GM21576 (cell line): ENCODE results near the gene IKZF2.

Source experiments
- ATAC-seq: cut with Tn5 transposase; IDR thresholded peaks from one replicate; pipeline ENCODE4 v1.9.1; 2021; ENCODE audit warnings: mild to moderate bottlenecking, moderate library complexity; ENCODE audit not compliant: unreplicated experiment

The IKZF2 gene

DNA sequence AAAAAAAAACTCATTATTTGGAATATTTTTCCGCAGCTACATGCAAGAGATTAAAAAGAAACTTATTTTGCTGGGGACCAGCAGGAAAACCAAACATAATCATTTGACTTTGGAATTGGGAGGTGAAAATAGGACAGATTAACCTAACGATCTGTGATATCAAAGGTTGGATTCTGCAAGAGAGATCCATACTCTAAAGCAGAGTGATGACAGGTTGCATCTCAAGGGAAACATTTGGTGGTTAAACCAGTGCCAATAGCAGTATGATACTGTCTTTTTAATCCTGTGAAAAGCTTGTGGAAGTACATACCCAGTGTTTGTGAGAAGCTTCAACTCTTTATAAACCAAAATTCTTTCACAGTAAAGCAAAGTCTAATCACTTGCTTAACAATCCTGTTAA is 5.3 kb upstream of the IKZF2 start:
- no peak for ATAC-seq

GRCh38 chr2:213152888-213153287 is 1.5 kb upstream of the IKZF2 start:
- no peak for ATAC-seq

GRCh38 chr2:213152065-213152794 is 818 bp upstream of the IKZF2 start:
- ATAC-seq = peak; percentile 23

DNA sequence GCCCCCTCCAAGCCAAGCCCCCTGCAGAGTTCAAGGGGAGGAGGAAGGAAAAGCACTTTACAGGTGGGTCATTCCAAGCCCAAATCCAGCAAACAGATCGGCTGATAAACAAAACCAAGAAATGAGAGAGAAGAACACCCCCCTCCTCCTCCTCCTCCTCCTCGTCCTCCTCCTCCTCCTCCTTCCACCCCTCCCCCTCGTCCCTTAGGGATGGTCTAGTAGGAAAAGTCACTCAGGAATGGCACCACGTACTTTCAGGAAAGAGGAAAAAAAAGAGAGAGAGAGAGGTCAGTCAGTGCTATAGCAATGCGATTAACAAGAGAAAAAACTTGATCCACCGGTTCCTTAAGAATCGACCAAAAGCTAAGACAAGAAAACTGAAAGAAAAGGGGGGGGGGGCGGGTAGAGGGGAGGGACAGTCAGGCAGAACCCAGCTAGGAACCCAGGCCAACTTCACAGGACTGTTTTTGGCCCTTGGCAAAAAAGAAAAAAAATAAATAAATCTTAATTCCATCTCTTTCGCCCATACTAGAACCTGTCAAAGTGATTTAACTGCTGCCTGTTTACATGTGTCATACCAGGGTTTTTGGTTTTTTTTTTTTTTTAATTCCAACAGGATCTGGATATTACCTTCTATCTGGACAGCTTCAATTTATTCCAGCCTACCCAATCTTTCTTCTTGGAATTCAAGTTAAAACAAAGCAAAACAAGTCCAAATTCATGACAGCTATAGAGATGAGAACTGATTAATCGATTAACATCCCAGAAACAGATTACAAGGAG is 906 bp downstream of the IKZF2 start:
- no peak for ATAC-seq

DNA sequence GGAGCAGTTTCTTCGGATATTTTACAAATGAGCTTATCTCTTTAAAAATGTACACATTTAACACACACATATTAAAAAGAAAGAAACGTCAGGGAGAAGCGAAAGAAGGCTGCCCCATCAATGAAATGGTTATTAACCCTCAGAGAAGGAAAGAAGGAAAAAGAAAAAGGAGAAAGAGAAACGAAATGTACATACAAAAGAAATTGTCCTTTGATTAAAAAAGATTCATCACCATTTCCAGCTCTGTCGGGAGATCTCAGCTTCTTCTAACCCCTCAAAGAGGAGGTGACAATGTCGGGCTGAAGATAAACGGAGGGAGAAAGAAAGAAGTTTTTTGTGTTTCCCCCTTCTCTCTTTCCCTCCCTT is 1.5 kb downstream of the IKZF2 start:
- no peak for ATAC-seq

- ATAC-seq = no peak
Observed at GRCh38 chr2:213149294-213149875, 2.0 kb downstream of the IKZF2 start.

DNA sequence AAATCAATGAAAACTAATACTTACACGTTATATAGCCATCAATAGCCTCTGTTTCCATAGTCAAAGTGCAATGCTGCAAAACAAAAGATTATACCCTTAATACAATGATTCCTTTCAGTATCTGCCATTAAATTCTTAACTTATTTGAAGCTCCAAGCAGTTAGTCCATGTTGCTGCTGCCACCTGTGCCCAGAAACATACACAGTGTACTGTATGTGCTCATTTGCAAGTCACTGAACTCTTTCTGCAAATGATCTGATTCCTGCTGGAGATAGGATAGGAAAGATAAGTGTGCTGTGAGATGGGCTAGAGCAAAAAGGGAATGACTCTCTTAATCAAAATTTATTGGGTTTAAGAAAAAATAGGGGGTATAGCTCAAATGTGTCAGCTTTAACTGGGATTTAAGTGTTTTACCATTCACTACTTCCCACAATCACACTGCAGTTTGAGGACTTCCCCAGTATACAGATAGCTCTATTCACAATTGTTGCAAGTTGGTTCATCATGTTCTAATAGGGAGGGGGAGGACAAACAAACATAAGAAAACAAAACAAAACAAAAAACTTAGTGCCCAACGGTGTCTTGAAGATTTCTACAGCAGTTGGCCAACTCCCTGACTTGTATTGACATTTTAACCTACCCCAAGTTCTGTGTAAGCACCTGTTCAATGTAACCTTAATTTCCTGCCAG is 2.7 kb downstream of the IKZF2 start:
- ATAC-seq = no peak

GRCh38 chr2:213147538-213147937 is 3.9 kb downstream of the IKZF2 start:
- no peak for ATAC-seq

DNA sequence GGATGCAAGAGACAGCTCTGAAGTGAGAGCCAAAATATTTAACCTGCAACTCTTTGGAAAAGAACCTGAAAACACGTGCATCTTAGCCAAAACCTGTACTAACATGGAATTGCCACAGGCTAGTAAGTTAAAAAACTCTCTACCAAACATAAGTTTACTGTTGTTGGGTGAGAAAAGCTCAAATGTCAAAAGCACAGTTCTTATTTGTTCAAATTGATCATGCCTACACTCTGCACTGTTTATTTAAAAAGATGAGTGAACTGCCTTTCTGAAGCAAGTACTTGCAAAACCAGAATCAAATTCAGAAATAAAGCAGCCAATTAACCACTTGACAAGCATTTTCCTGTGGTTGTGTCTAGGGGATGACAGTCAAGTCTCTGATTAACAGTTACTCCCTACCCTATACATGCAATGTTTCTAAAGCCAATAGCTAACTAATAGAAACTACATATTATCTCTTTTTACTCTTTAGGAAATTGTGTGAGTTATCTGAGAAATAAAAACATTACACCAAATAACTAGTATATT is 5.6 kb downstream of the IKZF2 start:
- no peak for ATAC-seq

DNA sequence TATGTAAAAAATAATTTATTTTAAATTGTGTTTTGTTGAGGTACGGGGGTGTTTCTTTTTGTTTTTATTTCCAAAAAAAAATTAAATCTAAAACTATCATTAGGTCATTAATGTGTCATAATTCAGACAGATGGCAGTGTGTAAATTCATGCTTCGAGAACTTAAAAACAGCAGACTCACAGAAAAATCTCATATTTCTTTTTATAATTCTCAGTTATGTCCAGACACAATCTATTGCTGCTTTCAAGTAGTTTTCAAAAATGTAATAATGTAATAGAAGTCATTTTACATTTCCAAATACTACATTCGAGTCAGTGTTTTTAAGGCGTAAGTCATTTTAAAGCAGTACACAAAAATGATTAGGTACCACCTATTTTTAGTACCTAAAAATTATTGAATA is 14.3 kb downstream of the IKZF2 start:
- ATAC-seq = no peak

DNA sequence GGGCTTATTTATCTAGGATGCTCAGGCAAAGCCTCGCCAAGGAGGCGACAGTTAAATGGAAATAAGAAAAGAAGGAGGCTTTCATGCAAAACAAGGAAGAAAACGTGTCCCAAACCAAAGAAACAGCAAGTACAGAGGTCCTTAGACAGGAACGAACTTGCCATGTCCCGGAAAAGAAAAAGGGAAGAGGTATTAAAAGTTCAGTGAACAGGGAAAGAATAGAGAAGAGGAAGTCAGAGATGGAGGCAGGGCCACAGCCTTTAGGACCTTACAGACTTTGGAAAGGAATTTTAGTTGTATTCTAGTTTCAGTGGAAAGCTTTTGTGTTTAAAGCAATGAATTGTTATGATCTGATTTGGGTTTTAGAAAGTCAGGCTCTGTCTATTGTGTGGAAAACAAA is 22.1 kb downstream of the IKZF2 start:
- no peak for ATAC-seq

- ATAC-seq = no peak
Observed at GRCh38 chr2:213125646-213126347, 25.6 kb downstream of the IKZF2 start.

- no peak for ATAC-seq
Observed at GRCh38 chr2:213122725-213123124, 28.7 kb downstream of the IKZF2 start.

DNA sequence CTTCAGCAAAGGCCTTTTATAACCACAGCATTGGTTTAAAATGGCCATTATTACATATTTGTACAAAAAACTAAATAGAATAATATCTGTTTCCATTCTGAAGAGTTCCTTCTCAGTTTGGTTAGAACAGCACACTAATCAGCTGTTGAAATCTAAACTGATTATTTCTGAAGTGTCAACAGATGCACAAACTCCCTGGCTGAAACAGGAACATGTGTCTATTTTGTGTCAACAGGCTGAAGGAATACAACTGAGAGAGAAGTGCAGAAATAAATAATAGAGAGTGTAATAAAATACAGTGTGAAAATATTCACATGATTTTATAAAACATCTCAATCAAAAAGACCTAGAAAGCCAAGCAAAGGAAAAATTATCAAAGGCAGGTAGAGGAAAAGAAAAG is 29.7 kb downstream of the IKZF2 start:
- ATAC-seq = no peak

- ATAC-seq = peak; percentile 79
Observed at GRCh38 chr2:213119061-213119809, 32.2 kb downstream of the IKZF2 start.

- no peak for ATAC-seq
Observed at GRCh38 chr2:213108308-213108707, 43.1 kb downstream of the IKZF2 start.

- ATAC-seq = no peak
Observed at GRCh38 chr2:213107728-213108127, 43.7 kb downstream of the IKZF2 start.

GRCh38 chr2:213105212-213105611 is 46.2 kb downstream of the IKZF2 start:
- no peak for ATAC-seq

DNA sequence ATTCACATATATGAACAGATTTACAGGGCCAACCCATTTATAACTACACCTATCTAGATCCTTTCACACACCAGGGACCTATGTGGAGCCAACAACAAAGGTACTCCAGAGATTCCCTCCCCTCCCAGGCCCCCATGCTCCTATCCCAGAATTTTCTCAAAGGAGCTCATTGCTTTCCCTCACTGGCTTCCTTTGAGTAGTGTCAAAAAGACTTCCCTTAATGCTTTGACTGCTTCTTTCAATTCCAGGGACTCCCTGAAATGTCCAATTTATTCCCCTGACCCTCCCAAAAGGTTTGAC is 46.6 kb downstream of the IKZF2 start:
- ATAC-seq = no peak
